Measurements from ENCODE around the gene VPS54.

Gene VPS54

DNA sequence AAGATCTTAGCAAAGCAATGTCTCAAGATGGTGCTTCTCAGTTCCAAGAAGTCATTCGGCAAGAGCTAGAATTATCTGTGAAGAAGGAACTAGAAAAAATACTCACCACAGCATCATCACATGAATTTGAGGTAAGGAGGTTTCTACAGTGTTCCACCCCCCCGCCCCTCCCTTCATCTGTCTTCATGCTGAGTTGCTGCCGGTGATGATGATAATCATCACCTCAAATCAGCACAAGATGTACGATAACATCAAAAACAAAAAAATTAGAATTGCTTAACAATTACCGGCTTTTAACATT, 163.0 kb downstream of the VPS54 start:
- no peak overlapping the region for H3K4me3 ChIP-seq (replicated peaks; ENCODE audit: low read depth, low read length)
- no peak for DNase-seq (ENCODE audit: low read depth)
- TF ChIP-seq, protein P1, sequence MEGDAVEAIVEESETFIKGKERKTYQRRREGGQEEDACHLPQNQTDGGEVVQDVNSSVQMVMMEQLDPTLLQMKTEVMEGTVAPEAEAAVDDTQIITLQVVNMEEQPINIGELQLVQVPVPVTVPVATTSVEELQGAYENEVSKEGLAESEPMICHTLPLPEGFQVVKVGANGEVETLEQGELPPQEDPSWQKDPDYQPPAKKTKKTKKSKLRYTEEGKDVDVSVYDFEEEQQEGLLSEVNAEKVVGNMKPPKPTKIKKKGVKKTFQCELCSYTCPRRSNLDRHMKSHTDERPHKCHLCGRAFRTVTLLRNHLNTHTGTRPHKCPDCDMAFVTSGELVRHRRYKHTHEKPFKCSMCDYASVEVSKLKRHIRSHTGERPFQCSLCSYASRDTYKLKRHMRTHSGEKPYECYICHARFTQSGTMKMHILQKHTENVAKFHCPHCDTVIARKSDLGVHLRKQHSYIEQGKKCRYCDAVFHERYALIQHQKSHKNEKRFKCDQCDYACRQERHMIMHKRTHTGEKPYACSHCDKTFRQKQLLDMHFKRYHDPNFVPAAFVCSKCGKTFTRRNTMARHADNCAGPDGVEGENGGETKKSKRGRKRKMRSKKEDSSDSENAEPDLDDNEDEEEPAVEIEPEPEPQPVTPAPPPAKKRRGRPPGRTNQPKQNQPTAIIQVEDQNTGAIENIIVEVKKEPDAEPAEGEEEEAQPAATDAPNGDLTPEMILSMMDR (IDR thresholded peaks at IDR 0.05; ENCODE audit: low read length, missing control alignments) = no peak

DNA sequence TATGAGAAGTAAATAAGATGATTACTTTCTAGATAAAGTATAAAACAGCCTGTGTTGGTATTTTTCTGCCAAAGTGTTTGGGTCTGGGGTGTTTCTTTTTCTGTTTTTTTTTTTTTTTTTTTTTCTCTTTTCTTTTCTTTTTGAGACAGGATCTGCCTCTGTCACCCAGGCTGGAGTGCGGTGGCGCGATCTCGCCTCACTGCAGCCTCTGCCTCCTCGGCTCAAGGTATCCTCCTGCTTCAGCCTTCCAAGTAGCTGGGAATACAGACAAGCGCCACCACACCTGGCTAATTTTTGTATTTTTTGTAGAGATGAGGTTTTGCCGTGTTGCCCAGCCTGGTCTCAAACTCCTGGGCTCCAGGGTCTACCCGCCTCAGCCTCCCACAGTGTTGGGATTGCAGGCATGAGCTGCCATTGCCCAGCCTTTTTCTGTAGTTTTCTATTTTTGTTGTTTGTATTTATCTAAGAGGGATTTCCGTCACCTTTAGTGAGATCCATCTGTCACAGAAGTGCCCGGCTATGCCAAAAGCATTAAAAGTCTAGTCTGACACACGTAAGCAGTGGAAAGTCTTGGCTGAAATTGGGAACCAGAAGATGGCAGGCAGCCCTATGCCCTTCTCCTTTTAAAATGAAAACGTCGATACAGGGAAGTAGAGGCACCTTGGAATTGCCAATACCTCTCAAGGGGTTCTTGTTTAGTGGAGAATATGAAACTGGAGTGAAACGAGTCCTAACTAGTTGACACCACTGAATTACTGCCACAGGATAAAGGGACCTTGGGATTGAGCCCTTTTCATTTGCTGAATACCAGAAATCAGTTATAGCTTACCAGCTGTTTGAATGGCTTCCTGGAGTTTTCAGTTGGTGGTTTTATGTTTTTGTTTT, 163.6 kb downstream of the VPS54 start:
- no peak overlapping the region for H3K4me3 ChIP-seq (replicated peaks; ENCODE audit: low read depth, low read length)
- TF ChIP-seq, protein P1 (IDR thresholded peaks at IDR 0.05; ENCODE audit: low read length, missing control alignments) = no peak
- DNase-seq (ENCODE audit: low read depth) = no peak

DNA sequence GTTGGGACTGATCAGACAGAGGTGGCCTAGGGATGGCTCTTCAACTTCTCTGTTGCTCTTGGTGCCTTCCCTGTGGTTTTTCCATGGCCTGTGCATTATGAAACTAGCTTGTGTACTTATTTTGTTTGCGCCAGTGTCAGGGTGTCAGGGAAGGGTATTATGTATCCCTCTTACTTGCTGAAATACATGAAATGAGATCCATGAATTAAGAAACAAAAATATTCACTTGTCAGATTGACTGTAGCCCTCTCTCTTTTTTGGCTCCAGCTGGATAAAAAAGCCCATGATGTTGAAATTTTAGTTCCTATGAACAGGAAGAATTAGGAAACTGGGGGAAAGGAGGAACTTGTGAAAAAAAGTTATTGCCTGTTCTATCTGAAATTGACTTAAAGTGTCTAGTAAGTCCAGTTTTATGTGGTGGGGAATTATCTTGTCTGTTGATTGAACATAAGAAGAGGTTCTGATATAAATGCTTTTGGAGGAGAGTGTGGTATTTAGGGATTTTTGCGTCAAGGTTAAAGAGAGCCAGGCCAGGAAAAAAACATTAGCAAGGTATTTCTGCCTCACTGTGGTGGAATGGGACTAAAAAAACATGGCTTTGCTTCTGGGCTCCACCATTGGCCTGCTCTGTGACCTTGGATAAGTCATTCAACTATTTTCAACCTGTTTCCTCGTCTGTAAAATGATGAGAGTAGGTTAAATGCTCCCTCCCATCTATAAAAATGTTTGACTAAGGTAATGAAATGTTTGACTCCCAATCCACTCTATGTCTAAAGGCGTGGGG, 165.5 kb downstream of the VPS54 start:
- TF ChIP-seq, protein P1 (IDR thresholded peaks at IDR 0.05; ENCODE audit: low read length, missing control alignments) = no peak
- no peak overlapping the region for H3K4me3 ChIP-seq (replicated peaks; ENCODE audit: low read depth, low read length)
- peak; percentile 77 for DNase-seq (ENCODE audit: low read depth)

DNA sequence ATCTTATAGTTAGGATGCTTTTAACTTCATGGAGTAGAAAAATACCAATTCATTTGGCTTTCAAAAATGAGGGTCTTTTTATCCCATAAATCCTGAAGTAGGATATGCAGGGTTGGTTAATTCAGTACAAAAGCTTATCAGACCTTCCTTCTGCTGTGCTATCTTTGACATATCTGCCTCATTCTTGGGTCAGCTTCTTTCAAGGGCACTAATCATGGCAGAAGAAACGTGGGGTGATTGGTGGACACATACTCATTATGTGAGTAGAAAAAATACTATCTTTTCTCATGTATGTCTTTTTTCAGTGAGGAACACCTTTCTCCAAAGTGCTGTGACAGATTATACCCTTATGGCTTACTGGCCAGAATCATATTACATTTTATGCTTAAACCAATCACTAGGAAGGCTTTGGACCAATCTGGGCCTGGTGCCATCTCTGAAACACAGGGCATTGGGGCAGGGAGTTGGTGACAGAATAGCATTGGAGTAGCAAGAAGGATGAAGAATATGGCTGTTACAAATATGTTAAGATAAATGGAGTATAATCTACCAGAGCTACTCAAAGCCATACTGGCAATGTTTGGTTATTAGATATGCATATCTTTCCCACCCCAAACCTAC, 167.4 kb downstream of the VPS54 start:
- H3K4me3 ChIP-seq (replicated peaks; ENCODE audit: low read depth, low read length) = no peak overlapping the region
- DNase-seq (ENCODE audit: low read depth) = no peak
- TF ChIP-seq, protein P1 (IDR thresholded peaks at IDR 0.05; ENCODE audit: low read length, missing control alignments) = no peak

DNA sequence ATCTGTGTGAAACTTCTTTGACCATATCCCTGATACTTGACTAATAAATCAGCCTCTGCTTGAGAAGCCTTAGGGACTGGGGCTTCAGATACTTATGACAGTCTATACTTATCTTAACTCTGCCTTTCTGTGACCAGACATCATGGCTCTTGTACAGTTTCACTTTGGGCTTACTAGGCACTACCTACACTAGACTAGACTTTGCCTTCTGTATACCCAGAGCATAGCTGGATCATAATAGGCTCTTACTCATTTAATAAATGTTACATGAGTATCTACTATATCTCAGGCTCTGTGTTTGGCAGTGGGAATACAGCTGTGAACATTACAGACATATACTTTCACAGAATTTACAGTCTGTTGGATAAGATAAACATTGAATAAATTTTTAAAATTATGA, 168.6 kb downstream of the VPS54 start:
- DNase-seq (ENCODE audit: low read depth) = no peak
- TF ChIP-seq, protein P1 (IDR thresholded peaks at IDR 0.05; ENCODE audit: low read length, missing control alignments) = no peak
- H3K4me3 ChIP-seq (replicated peaks; ENCODE audit: low read depth, low read length) = no peak overlapping the region

DNA sequence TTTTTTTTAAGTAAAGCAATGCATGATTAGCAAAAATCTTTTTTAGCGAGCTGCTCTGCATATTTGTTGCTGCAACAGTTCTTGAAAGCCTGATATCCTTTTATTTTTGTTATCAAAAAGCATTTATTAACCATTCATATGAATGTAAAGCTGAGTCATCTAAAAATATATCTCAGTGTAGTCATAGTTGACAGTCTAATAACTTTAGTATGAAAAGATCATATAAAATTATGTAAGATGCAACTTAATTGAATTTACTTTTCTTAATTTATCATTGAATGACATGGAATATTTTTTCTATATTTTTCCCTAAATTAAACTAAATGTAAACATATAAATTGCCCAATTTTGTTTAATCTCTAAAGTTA, 169.0 kb downstream of the VPS54 start:
- TF ChIP-seq, protein P1 (IDR thresholded peaks at IDR 0.05; ENCODE audit: low read length, missing control alignments) = no peak
- no peak for DNase-seq (ENCODE audit: low read depth)
- no peak overlapping the region for H3K4me3 ChIP-seq (replicated peaks; ENCODE audit: low read depth, low read length)
